Measurements from ENCODE around the gene GM2A. TPM values are rescaled to one million over a fixed set of nuclear protein-coding genes. Genes with fewer than 3 reads are reported as not detected.
"Not testable (repeated sequence)": the region's sequence is repeated elsewhere in the genome, so short reads cannot be mapped to it uniquely, and the experiment has no call there.

The GM2A gene
- total RNA-seq, 1 donor from 2014 or later: 13.5 TPM

DNA sequence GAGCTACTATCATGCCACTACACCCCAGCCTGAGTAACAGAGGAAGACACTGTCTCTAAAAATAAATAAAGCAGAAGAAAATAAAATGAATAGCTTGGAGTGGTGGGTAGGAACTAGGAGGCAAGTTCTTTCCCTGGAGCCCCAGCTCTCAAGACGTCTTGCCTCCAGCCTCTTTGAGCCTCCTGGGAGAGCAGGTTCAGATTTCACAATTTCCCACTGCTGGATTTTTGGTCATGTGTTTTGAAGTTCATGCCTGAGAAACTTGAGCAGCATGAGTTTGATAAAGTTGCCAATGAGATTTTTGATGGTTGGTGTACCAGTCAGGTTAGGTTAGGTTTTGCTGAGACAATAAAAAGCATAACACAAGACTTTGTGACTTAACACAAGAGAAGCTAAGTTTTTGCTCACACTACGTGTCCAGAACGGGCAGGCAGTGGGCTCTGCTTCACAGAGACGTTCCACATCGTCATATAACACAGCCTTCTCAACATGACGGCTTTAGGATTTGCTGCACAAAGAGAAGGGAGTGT is 25.0 kb upstream of the GM2A start:
- no peak for DNase-seq (ENCODE audit: low read depth in 2 of 2)

- DNase-seq (ENCODE audit: low read depth in 2 of 2): no peak
These were observed 24.0 kb upstream of the GM2A start for GRCh38 chr5:151228986-151229385.

GRCh38 chr5:151230048-151230680 is 22.8 kb upstream of the GM2A start:
- DNase-seq (ENCODE audit: low read depth in 2 of 2): peak in 1 of 2 donors; percentile 30

DNA sequence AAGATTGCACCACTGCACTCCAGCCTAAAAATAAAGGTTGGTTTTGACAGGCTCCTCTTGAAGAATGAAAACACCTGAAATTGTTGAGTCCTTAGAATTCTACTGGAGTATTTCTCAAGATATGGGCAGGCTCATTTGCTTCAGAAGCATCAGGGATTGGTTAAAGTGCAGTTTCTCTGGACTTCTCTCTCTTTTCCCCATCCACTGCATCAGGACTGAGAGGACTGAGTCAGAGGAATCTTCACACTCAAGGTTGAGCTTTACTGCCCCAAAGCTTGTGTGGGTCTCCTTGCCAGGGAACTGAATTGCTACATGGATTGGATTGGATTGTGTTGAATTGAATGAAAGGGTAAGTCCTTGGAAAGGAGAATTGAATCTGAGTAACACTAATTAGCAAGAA is 21.6 kb upstream of the GM2A start:
- no peak for DNase-seq (ENCODE audit: low read depth in 2 of 2)

DNA sequence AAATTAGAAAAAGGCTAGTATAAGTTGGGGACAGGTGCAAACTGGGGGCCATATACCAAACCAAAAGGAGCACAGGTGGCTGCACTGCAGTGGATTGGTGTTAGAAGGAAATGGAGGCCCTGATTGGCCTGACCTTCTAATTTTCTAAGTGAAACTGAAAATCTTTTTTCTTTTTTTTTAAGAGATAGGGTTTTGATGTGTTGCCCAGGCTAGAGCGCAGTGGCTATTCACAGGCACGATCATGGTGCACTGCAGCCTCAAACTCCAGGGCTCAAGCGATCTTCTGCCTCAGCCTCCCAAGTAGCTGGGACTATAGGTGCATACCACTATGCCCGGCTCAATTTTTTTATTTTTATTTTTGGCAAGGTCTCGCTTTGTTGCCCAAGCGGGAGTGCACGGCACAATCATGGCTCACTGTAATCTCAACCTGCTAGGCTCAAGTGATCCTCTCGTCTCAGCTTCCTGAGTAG is 19.3 kb upstream of the GM2A start:
- no peak for DNase-seq (ENCODE audit: low read depth in 2 of 2)

DNA sequence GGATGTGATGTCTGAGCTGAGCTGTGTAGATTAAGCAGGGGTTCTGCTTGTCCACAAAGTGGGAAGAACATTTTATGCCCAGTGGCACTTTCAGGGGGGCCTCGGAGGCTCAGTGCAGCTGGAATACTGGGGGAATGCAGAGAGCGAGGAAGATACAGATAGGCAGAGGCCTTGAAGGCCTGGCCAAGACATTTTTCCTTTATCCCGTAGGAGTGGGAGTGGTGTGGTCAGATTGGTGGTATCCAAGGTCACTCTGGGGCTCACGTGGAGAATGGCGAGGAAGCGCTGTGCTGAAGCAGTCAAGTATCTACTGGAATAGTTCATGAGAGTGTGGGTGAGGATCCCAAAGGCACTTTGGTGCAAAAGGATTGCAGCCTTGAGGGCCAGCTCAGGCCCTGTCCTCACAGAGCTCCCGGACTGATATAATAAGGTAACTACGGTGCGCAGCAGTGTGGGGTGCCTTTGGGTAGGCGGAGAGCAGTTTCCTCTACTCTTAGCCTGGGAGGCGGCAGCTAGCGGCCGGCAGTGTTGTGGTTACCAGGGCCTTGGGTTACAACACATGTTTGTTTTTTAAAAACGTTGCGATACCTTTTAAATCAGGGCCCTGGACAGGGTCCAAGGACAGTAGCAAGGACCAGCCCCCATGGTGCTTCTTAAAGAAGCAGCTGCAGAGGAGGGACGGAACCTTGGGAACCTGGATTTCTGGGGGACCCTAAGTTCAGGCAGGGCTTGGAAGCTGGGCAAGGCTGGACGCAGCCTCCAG is 18.3 kb upstream of the GM2A start:
- DNase-seq (ENCODE audit: low read depth in 2 of 2): peak; percentile 17 to 71

GRCh38 chr5:151235239-151235571 is 17.8 kb upstream of the GM2A start:
- not testable (repeated sequence) for DNase-seq (ENCODE audit: low read depth in 2 of 2)

GRCh38 chr5:151236888-151237287 is 16.1 kb upstream of the GM2A start:
- DNase-seq (ENCODE audit: low read depth in 2 of 2): no peak

DNA sequence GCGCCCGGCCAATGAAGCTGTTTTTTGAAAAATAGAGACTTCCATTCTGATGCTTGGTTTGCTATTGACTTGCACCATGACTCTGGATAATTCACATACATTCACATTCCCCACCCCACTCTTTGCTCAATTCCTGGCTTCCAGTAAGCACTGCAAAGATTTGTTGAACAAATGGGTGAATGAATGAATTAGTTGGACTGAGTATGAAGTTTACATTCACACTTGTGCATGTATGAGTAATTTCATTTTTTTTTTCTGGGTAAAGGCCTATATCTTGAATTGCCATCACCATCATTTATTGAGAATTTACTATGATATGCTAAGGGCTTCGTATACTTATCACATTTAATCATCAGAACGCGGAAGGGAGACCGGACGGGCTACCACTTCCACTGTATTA is 15.3 kb upstream of the GM2A start:
- no peak for DNase-seq (ENCODE audit: low read depth in 2 of 2)

- no peak for DNase-seq (ENCODE audit: low read depth in 2 of 2)
These were observed 14.7 kb upstream of the GM2A start for GRCh38 chr5:151238303-151238741.

DNA sequence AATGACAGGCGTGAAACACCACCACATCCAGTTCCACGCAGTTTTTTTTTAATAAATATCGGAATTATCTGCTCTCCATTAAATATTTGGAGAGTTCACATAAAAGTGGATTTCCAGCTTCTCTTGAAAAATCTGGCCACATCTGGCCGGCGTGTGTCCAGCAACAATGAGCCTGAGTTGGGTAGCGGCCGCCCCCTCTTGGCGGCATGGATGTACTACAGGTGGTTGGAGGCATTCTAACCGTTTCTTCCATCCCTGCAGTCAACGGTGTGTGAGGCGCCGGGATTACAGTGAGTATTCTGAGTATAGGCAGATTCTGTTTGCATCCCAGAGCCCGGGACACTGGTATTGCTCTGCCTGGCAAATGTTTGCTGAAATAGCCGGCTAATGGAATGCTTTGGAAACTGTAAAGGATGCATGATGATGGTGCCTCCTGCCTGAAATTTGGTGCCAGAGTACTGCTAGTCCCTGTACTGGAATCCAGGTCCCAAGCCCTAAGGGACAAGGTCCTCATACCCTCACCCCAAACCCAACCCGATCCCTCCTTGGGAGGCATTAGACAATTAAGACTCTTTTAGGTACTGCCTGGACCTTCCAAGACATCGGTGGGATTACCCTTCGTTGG is 13.6 kb upstream of the GM2A start:
- DNase-seq (ENCODE audit: low read depth in 2 of 2): peak; percentile 76 to 80

GRCh38 chr5:151240268-151240835 is 12.6 kb upstream of the GM2A start:
- DNase-seq (ENCODE audit: low read depth in 2 of 2): not testable (repeated sequence)

DNA sequence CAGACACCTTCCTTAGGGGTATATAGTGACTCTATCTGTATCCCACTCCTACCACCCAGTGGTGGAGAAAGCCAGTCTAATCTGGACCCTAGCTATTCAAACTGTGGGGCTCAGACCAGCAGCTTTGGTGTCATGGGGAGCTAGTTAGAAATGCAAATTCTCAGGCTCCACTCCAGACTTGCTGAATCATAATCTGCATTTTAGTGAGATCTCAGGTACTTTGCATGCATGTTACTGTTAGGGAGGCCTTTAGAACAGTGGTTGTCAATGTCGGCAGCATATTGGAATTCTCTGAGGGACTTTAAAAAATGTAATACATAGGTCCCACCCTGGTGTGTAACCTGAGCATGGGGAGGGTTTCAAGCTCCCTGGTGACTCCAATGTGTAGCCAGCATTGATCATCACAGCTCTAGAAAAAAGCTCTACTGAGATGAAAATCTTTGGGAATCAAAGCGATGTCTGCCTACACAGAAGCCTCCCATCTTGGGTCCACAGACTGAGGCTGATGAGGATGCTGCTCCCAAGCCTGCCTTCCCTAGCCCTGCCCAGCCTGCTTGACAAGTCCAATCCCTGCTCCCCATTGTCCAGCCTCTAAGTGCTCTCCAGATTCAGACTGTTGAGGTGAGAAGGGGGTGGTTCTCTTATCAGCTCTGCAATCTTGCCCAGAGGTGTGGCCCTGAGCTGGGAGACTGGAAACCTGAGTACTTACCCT is 11.9 kb upstream of the GM2A start:
- no peak for DNase-seq (ENCODE audit: low read depth in 2 of 2)

DNA sequence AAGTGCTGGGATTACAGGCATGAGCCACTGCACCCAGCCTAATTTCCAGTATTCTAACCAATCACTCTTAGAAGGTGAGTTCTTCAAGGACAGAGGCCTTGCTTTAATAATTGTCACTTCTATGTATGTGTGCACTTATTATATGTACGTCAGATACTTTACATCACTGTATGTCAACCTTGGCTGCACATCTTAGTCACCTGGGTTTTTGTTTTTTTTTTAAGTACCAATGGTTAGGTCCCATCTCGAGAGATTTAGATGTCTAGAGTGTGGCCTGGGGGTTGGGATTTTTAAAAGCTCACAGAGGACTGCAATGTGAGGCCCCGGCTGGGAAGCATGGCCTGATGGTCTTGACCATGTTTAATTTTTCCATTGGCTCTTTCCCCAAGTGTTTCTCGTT is 9.9 kb upstream of the GM2A start:
- no peak for DNase-seq (ENCODE audit: low read depth in 2 of 2)

- no peak for DNase-seq (ENCODE audit: low read depth in 2 of 2)
These were observed 9.4 kb upstream of the GM2A start for GRCh38 chr5:151243564-151243963.

- DNase-seq (ENCODE audit: low read depth in 2 of 2): no peak
These were observed 8.8 kb upstream of the GM2A start for GRCh38 chr5:151244206-151244605.

DNA sequence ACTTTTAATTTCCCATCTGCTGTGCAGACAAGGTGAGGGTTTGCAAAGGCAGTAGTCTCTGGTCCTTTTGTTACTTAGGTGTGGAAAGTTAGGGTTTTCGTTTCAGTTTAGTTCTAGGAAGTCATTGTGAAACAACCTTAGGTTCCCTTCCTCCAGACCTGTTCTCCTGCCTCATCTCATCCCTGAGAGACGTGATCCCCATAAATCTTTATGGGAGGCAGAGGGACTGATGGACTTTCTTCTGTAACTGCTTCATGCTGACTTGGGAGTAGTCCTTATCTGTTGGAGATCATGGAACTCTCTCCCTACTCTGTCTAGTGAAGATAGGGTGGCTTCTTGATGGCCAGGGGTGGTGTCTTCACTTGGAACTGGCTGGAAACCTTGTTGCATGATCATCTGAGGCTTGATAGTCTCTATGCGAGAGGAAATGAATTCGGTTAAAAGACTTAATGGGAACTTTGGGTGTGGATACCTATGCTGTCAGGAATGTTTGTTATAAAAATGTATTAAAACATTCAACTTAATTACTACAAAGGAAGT is 7.2 kb upstream of the GM2A start:
- DNase-seq (ENCODE audit: low read depth in 2 of 2): no peak

DNA sequence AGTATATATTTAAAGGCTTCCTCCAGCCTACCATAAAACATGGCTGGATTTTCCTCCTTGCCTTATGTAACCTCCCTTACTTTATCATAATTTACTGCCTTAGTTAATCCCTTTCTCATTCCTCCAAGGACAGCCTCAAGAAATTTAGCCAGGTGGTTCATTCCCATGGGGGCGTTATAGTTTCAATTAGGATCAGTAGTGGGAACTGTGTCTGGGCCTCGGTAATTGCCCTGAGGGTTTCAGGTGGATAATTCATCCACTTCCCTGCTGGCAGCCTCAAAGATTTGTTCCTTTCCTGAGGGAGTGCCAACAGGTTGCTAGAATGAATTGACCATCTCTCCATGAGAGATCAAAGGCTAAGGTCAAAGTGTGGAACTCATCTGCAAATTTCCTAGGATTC is 4.3 kb upstream of the GM2A start:
- DNase-seq (ENCODE audit: low read depth in 2 of 2): no peak

- DNase-seq (ENCODE audit: low read depth in 2 of 2): no peak
These were observed 3.7 kb upstream of the GM2A start for GRCh38 chr5:151249281-151249680.

DNA sequence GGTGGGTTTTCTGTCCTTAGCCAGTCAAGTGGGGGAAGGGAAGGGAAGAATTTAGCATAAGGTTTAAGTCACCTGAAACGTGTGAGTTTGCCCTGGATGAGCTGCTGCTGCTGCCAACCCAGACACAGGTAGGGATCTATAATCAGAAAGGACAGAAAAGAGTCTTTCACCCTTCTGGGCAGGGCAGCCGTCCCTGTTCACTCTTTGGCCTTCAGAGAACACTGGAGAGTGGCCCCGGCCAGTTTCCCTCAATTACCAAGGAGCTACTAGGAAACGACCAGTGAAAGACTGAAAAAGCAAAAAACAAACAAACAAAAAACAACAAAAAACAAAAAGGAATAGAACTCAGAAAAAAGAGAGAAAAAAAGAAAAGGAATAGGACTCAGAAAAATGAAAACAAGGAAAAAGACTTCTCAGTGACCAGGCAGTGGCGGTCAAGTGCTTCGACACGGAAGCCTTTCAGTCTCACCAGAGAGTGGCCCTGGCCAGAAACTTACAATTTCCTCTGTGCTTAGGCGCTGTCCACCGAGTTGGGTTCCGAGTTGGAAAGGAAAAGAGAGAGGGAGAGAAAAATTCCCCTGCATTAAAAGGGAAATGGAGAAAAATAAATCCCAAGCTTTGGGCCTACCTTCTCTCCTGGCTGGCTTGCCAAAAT is 2.5 kb upstream of the GM2A start:
- no peak for DNase-seq (ENCODE audit: low read depth in 2 of 2)
